HG02970 (cell line): Measurements from ENCODE around the gene CYGB.

Source experiments
- ATAC-seq: cut with Tn5 transposase; IDR thresholded peaks from one replicate; pipeline ENCODE4 v1.9.1; 2021; ENCODE audit warnings: mild to moderate bottlenecking, moderate library complexity, moderate number of reproducible peaks; ENCODE audit not compliant: unreplicated experiment, low FRiP score

Gene CYGB

DNA sequence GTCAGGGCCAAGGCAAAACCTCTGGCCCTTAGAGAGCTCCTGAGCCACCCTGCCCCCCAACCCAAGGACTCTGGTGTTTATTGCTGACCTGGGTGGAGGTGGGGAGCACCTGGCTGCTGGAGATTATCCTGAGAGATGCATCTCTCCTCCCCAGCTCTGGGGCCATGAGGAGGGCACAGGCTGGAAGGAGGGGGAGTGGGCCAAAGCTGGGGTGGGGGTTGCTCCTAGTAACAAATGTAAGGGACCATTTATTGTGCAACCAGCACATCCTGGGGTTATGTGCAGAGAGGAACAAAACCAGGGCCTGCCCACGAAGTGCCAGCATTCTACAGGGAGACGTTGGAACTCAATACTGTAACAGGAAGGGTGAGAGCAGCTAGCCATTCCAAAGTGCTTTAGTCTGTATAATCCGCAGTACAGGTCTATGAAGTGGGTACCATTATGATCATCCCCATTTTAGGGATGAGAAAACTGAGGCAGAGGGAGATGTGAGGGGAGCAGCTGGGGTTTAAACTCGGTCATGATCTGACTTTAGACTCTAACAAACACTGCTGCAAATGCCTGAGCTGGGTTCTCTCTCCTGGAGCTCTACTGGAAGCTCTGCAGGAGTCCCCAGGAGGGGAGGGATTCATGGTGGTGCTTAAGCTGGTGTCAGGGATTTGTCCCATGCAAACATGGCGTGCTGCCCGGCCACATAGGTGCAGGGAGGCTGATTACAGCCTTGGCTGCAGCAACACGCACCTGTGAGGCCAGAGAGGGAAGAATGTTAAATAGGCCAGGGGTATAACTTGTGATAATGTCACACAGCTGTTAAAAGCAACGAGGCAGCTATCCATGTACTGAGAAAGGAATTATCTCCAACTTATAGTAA lies 34.9 kb downstream of the CYGB start:
- no peak for ATAC-seq

DNA sequence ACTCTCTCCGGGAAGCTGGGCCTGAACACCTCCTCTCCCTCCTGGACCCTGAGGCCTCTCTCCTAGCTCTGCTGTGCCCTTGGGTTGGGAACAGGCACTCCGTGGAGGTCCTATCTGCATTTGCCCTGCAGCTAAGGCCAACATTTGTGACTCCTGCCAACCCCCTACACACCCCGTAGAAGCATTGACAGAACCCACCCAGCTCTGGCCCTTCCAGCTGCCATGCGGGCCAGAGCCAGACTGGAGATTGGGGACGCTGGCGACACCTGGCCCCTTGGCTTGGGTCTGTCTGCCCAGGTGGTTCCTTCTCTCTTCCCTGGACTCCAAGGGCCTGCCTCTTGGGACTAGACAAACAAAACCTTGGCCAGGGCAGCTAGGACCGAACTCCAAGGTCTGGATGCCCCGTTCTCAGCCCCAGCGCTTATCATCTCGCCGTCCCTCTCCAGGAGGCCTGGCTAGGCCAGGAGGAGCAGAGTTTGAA lies 35.6 kb downstream of the CYGB start:
- no peak for ATAC-seq

DNA sequence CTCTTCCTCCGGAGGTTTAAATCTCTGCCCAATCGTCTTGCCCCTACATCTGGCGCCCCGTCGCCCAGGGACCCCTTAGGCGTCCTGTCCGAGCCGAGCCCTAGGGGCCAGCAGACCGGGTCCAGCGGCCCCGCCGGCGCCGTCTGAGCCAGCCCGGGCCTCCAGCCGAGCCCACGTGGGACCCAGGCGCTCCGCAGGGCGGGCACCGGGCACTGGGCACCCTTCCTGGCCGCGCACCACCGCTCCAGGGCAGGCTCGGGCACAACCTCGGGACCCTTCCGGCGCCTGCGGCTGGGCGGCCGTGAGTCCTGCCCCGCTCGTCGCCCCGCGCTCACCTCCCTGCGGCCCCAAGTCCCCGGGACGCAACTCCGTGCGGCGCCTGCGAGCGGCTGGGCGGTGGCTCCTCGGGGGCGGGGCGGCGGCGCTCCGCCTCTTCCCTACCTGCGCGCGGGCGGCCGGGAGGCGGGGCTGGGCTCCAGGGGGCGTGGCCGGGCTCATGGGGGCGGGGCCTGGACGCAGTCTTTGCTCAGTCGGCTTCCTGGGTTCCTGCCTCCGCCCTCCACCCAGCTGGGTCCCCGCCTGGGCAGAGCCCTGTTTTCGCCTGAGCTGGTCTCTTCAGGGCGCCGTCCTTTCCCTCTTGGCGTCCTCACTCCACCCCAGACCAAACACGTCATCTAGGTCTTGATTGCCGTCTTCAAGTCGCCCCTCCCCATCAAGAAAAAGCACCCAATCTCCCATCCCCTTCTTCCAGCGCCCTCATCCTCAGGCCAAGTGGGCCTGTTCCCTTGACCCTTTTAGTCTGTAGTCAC lies 36.3 kb downstream of the CYGB start, which contains the start of gene RHBDF2:
RHBDF2 (minus strand) TSS at position 406 of the 809 bp plus-strand sequence. CDS start 19,899 bp downstream, outside the sequence.
- ATAC-seq = peak; percentile 70

DNA sequence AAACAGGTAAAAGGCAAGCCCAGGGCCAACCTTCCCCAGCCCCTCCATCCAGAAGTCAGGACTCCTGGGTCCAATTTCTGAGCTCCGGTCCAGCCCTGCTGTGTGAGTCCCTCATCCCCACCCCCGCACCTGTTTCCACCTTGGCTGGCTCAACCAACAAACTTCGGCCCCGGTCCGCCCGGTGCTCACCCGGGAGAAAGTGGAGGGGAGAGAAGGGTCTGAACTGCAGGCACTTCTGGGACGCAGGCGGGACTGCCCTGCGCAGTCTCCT lies 36.8 kb downstream of the CYGB start:
- no peak for ATAC-seq

DNA sequence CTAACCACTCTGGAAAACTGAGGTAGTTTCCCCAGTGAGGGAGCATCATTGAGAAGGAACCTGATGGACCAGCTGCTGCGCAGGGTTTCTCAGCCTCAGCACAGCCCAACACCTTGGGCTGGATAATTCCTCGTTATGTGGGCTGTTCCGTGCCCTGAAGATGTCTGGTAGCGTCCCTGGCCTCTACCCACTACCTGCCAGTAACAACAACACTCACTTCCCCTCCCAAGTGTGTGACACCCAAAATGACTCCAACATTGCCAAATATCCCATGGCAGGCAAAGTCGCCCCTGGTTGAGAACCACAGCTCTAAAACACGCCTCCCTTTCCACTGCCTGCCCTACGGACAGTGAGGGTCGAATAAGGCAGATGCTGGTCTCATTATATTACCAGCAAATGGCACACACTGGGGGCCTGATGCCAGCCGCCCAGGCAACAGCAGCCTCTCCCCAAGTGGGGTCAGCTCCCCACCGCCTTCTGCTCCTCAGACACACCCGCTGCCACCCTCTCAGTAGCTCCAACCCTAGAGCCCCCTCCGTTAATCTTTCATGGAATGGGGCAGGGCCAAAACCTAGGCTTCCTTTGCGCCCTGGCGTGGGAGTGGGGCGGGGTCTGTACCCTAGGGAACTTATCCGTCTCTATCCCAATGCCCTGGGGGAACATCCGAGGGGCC lies 37.3 kb downstream of the CYGB start:
- no peak for ATAC-seq

DNA sequence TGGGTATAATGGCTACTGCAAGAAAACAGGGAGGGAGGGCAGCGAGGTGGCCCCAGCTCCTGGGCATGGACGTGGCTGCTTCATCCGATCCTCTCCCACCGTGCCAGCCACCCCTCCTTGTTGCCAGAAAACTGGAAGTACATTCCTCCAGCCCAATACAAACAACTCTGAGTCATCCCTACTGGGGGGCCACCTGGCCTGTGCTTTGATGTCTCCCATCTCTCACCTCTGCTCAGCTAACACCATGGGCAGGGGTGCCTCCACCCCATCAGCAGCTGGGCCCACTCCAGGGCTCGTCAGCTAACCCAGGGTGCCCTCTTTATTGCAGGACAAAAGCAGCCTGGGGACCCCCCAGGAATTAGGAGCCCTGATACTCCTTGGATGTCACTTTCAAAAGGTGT lies 38.2 kb downstream of the CYGB start:
- ATAC-seq = no peak

DNA sequence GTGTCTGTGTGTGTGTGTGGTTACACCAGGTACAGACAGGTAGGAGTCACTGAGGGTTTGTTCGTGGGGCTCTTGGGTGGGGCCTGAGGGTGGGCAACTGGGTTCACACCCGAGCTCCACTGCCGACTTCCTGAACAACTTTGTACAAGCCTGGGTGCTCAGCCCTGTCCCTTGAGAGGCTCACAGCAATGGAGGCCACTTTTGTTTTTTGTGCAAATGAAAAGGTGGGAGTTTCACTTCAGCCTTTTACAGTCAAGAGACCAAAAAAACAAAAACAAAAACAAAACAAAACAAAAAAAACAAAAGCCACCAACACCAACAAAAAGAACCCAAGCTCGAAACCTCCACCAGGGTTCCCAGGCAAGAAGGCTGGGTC lies 38.6 kb downstream of the CYGB start:
- no peak for ATAC-seq

DNA sequence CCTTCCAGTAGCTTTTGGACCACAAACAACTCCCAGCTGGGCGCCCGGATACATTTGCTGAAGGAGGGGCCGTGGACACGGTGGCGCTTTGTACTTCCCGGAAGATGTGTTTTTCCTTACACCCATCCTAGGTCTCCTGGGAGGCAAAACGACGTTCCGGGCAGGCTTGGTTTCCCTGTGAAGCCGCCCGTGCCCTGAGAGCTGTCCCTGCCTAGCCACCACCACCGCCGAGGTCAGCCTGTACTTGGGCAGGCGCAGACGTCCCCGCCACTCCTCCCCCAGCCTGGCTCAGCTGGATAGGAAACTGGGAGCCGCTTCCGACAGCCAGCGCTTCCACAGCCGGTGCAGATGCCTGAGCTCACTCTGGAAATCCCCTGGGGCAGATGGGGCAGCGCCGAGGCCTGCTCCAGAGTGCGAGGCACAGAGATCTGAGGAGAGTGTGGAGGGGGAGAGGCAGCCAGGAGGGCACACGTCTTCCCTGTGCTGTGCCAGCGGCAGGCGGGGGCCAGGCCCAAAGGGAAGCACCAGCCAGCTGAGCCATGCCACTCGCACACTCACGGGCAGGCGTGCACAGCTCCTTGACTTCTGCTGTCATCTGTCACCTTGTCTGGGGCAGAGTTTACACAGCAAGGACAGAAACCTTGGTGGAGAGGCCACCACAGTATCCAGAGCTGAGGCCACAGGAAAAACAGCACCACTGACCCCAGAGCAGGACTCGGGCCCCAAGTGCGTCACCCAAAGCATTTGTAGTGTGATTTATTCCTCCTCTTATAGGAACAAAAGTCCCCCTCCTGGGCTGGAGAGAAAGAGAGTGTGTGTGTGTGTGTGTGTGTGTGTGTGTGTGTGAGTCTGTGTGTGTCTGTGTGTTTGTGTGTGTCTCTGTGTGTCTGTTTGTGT lies 39.3 kb downstream of the CYGB start:
- no peak for ATAC-seq

DNA sequence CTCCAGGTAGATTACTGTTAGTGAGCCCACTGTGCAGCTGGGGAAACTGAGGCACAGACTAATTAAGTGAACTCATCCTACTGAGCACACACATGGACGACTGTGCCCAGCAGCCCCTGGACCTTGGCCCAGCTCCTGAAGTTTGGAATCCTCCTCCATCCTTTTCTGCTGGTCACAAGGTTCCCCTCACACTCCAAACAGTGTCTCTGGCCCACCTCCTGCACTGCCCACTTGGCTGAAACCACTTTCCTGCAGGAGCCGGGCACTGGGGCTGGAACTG lies 39.9 kb downstream of the CYGB start:
- ATAC-seq = no peak

DNA sequence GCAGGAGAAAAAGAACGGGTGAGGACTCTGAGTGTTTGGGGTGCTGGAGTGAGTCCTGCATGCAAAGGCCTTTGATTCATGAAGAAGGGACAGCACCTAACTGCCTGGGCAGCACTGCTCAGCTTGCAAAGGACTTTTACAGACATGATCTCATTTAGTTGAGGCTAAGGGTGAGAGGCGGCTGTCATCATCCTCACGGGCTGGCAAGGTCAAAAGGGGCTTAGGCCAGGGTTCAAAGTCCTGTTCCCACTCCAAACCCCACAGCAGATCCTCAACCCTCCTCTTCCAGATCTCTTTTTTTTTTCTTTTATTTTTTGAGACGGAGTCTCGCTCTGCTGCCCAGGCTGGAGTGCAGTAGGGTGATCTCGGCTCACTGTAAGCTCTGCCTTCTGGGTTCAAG lies 41.0 kb downstream of the CYGB start:
- ATAC-seq = no peak

DNA sequence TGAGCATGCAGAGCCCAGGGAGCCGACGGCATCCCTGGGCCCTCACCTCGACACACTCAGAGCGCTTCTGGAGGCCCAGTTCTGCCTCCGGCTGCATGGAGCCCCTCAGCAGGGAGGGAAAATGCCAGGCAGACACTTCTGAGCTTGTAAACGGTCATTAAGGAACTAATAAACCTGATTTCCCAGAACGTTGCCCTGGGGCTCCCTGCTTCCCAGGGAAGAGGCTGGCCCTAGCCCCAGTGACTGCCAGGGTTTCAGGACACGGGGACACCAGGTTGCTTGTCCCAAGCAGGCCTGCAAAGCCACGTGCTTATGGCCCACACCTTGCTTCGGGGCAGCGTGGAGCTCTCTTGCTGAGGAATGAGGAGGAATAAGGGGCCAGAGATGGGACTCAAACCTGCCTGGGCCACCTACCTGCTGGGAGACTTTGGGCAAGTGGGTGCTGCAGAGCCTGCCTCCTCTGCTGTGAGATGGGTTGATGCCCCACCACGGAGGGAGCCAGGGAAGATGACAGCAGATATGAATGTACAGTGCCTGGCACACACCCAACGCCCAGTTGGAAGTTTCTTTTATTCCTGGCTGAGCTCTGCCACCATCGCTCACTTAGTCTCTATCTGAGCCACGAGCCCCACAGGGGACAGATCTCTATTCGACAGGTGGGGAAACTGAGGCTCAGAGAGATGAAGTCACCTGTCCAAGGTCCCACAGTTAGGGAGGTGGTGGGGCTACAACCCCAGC lies 41.7 kb downstream of the CYGB start:
- no peak for ATAC-seq

DNA sequence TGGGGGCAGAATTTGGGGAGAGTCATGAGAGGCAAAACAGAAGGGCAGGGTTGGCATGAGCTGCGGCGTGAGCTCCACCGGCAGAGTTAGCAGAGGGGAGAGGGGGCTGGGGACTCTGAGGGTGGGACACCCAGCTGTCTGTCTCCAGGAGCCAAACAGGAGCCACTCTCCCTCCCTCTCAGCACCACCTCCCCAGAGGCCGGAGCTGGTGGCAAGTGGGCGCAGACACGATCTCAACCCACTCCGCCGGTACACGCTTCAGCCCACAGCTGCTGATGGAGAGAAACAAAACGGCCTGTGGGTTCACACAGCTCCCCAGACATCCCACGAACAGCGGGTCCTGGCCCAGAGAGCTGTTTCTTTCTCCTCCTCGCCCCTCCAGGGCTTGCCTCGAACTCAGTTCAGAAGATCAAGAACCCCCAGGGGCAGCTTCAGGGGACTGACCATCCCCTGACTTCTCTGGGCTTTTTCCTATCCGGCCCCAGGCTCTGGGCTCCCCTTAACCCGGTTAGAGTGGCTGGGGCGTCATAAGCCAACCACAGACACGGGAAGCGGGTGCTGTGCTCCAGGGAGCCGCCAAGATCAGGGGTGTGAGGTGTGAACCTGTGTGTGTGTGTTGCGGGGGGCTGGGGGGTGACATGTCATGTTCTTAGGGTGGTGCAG lies 43.9 kb downstream of the CYGB start:
- no peak for ATAC-seq

DNA sequence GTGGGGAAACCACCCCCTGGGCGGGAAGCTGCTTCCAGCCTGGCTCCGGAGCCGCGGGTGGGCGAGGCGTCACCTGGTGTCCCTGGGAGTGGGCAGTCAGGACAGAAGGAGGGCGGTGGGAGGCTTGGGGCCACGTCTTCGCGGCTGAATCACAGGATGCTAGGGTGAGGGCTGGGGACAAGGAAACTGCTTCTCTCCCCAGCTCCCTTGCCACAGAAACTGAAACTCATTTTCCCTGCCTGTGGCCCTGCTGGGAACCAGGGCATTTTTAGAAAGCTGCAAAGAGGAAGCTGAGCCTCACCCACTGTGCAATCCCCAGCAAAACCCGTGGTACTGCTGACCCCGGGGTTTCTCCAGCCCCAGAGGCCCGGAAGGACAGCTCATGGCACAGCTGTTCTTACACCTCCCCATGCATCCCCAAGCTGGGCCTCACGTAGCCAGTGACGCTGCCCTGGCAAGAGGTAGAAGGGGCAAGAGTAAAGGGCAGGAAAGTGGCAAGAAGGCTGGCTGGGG lies 44.5 kb downstream of the CYGB start:
- ATAC-seq = no peak

DNA sequence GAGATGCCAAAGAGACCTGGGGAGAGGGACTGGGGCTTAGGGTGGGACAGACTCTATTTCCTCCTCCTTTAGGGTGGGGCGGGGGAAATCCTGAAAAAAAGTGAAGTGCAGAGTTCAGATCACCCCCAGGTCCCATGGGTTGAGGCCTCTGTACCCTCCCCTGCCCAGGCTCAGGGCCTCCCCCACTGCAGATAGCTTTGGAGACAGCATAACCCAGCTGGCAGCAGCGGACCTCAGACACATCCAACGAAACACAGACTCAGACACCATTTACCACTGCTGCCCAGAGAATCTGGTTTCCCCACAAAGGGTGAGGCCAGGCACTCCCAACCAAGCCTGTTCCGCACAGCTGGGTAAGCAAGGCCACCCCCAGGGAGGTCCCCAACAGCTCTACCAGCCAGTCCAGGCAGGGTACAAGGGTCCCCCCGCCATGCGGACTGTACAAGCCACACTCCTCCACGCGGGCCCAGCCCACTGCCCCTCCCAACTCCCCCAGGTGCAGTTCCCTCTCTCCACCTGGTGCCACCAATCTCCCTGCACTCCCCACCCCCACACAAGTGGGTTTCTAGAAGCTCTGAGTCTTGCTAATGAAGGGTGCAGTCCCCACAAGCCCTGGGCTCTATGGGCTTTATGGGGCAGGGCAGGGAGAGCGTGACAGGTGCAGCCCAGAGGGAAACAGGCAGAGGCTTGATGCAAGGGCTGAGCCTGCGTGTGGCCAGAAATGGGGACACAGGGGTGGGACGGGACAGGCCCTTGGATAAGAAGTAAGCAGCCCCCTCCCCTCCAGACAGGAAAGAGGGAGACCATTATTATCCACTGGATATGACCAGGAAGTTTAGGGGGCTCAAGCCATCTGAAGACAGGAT lies 45.2 kb downstream of the CYGB start:
- ATAC-seq = no peak

DNA sequence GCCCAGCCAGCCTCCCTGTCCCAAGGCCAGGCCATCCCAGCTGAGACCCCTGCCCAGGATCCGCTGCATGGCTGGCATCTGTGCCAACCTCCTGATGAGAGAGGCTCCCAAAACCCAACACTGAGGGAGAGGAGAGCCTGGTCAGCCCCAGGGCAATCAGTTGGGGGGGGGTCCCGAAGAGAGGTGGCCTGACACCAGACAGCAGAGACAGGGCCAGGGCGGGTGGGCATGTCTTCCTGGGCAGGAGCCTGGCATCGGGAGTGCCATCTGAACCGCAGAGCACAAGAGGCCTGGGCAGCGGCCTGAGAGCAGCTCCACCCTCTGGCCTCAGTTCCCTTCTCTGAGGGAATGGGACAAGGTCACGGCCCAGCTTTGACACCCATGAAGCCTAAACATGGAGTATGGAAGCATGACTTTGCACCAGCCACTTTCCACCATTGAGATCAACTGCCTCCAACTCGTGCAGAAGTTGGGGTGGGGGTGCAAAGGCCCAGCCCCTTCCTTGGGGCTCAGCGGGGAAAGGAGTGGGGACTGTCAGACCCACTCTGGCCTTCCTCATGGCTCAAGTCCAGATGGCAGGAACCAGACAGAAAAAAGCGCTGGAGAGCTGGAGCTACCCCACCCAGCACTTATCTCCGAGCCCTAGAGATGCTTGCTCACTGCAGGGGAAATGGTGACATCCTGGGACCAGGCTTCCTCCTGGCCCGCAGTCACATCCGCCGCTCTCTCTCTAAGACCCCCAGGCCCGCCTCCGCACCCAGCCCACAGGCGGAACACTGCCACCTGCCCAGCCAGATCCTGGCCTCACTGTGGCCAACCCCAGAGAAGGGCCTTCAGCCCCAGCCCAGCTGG lies 46.0 kb downstream of the CYGB start:
- no peak for ATAC-seq

DNA sequence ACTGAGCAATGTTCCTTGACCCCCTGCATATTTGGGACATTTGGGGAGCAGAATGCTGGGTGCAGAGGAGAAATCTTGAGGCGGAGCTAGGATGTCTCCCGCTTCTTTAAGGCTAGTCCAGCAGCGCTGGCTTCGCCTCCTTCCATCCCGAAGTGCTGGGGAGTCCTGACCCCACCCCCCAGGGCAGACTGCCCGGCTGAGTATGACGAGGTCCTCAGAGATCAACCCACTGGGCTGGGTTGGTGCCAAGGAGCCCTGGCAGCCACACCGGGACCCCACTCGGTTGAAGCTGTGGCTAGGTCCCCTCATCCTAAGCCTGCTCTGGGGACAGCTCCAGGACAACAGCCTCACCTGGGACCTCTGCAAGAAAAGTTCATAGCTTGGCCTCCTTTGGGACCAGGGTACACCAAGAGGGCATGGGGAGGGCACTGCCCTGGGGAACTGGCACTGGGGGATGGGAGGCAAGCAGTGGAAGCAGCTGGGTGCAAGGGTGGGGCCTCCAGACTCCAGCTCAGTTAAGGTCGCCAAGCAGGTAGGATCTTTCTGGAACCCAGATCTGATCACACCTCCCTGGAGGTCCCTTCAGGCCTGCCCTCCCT lies 47.3 kb downstream of the CYGB start:
- no peak for ATAC-seq
